CD4-positive, alpha-beta T cell (primary cell): Measurements from ENCODE around the gene PKIB. TPM values are rescaled to one million over a fixed set of nuclear protein-coding genes. Genes with fewer than 3 reads are reported as not detected.

Experiments
- ATAC-seq: fragments of 200-7000 bp; cut with Tn5 transposase; one replicate; pipeline ENCODE4 v1.10.0; 2022; ENCODE audit warnings: mild to moderate bottlenecking; ENCODE audit not compliant: poor library complexity
- CTCF ChIA-PET: fragments of 350-600 bp; sonication (Branson Sonifier 250); formaldehyde crosslinking; loops from one replicate; lab custom pipeline; 2021; ENCODE audit warnings: antibody characterized with exemption, inconsistent platforms; lab: Charles Lee
- POLR2A ChIA-PET: fragments of 350-600 bp; sonication (Branson Sonifier 250); formaldehyde crosslinking; loops from one replicate; lab custom pipeline; 2021; ENCODE audit warnings: antibody characterized with exemption, inconsistent platforms; lab: Charles Lee
- DNase-seq, 14 experiments: peaks; one replicate each; pipeline ENCODE4 v3.0.0-alpha.2; 2013 to 2020; ENCODE audit warnings: mixed read lengths in 2 of 14
- H3K27ac ChIP-seq, 2 donors: one replicate each; pipeline versions ENCODE4 v1.5.1 to v1.7.0; 2013; ENCODE audit warnings: low read length in 2 of 2, low read depth in 1 of 2, mild to moderate bottlenecking in 1 of 2
- H3K27me3 ChIP-seq, 2 experiments: 1 replicate in 1 of 2; 2 replicates in 1 of 2; pipeline versions ENCODE4 v1.6.1 to v1.7.0; 2013; ENCODE audit warnings: low read length in 2 of 2, control low read depth in 1 of 2, mild to moderate bottlenecking in 1 of 2, moderate library complexity in 1 of 2; ENCODE audit not compliant: insufficient read depth in 2 of 2, control insufficient read depth in 1 of 2
- H3K36me3 ChIP-seq: one replicate; pipeline ENCODE4 v1.6.1; 2013; ENCODE audit warnings: low read length, control low read depth; ENCODE audit not compliant: insufficient read depth
- H3K4me1 ChIP-seq: one replicate; pipeline ENCODE4 v1.6.1; 2013; ENCODE audit warnings: low read length, control low read depth; ENCODE audit not compliant: insufficient read depth
- H3K4me3 ChIP-seq: one replicate; pipeline ENCODE4 v1.5.1; 2013; ENCODE audit warnings: mild to moderate bottlenecking, low read length, moderate library complexity
- H3K9me3 ChIP-seq, 2 experiments: 1 replicate in 1 of 2; 2 replicates in 1 of 2; pipeline versions ENCODE4 v1.6.1 to v1.7.0; 2013; ENCODE audit warnings: low read length in 2 of 2, mild to moderate bottlenecking in 2 of 2, control low read depth in 1 of 2, moderate library complexity in 1 of 2; ENCODE audit not compliant: control insufficient read depth in 1 of 2, insufficient read depth in 1 of 2
- H3K27ac Mint-ChIP-seq: one replicate; pipeline ENCODE4 v1.8.0; 2020; ENCODE audit warnings: mixed read lengths
- H3K27me3 Mint-ChIP-seq: one replicate; pipeline ENCODE4 v1.8.0; 2021; ENCODE audit warnings: mixed read lengths
- H3K36me3 Mint-ChIP-seq: one replicate; pipeline ENCODE4 v1.8.0; 2021; ENCODE audit warnings: low read depth, mixed read lengths
- H3K4me1 Mint-ChIP-seq: one replicate; pipeline ENCODE4 v1.8.0; 2021; ENCODE audit warnings: low read depth, mixed read lengths
- H3K4me3 Mint-ChIP-seq: one replicate; pipeline ENCODE4 v1.8.0; 2020; ENCODE audit warnings: mild to moderate bottlenecking, mixed read lengths
- H3K9me3 Mint-ChIP-seq: one replicate; pipeline ENCODE4 v1.8.0; 2020; ENCODE audit warnings: mixed read lengths
- intact Hi-C, 2 experiments: fragments of 100-400 bp; cut with DNase I in 1 of 2; cut with micrococcal nuclease in 1 of 2; formaldehyde crosslinking; loops; one replicate each; pipeline versions ENCODE4 v1.15.1 to v1.9.0; 2023 to 2025; cut with DNase I, micrococcal nuclease
- total RNA-seq, 174 experiments: library from RNA in 2 of 174; stranded (reverse) in 2 of 174; gene quantifications; one replicate each; pipeline ENCODE4 v1.2.3 and lab custom pipeline; 2021 to 2026
- TF ChIP-seq, protein P1 (sequence below): fragments of 200-600 bp; IDR thresholded peaks from one replicate; pipeline ENCODE4 v1.8.0; 2022; ENCODE audit warnings: antibody characterized with exemption, mild to moderate bottlenecking

Gene PKIB
- total RNA-seq, 2 experiments from 2014 or later, result 0.47 to 1.1 TPM

DNA sequence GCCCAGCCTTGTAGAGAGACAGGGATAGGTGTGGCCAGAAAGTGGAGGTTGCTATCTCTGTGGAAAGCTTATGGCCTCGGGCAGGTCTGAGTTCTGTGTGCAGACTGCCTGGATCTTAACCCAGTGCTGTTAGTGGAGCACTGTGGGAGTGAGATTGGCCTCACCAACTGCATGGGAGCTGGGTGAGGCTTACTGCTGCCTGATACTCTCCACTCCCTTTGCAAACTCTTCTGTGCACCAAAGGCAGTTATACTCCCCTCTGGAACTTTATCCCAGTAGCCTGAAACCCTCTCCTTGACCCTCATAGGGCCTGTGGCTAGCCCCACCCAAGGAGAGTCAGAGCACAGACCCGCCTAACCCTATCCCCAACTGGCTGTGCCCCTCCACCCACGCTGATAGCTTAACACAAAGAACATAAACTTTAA, 41.4 kb upstream of the PKIB start:
- Mint-ChIP-seq H3K4me1 (no peaks in the 10 kb centered on the region), H3K4me3 (no peak overlapping the region), H3K27me3 (peaks cover 8% of the 10 kb centered on the region), H3K27ac (no peak overlapping the region), H3K36me3 (no peaks in the 10 kb centered on the region), H3K9me3 (peaks cover 7% of the 10 kb centered on the region)
- CTCF ChIA-PET, result no interaction called here
- H3K4me3 ChIP-seq, result no peak overlapping the region
- DNase-seq (no peak), ATAC-seq (no peak)
- H3K27me3 ChIP-seq, result peaks cover 0 to 4% of the 10 kb centered on the region in 2 experiments
- no peak overlapping the region for H3K27ac ChIP-seq
- H3K36me3 ChIP-seq, result no peaks in the 10 kb centered on the region
- H3K4me1 ChIP-seq, result no peaks in the 10 kb centered on the region
- intact Hi-C loops, result no loop called here
- TF ChIP-seq, protein P1, sequence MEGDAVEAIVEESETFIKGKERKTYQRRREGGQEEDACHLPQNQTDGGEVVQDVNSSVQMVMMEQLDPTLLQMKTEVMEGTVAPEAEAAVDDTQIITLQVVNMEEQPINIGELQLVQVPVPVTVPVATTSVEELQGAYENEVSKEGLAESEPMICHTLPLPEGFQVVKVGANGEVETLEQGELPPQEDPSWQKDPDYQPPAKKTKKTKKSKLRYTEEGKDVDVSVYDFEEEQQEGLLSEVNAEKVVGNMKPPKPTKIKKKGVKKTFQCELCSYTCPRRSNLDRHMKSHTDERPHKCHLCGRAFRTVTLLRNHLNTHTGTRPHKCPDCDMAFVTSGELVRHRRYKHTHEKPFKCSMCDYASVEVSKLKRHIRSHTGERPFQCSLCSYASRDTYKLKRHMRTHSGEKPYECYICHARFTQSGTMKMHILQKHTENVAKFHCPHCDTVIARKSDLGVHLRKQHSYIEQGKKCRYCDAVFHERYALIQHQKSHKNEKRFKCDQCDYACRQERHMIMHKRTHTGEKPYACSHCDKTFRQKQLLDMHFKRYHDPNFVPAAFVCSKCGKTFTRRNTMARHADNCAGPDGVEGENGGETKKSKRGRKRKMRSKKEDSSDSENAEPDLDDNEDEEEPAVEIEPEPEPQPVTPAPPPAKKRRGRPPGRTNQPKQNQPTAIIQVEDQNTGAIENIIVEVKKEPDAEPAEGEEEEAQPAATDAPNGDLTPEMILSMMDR, result no peak
- H3K9me3 ChIP-seq, result peaks cover 0 to 5% of the 10 kb centered on the region in 2 experiments
- POLR2A ChIA-PET, result no interaction called here

DNA sequence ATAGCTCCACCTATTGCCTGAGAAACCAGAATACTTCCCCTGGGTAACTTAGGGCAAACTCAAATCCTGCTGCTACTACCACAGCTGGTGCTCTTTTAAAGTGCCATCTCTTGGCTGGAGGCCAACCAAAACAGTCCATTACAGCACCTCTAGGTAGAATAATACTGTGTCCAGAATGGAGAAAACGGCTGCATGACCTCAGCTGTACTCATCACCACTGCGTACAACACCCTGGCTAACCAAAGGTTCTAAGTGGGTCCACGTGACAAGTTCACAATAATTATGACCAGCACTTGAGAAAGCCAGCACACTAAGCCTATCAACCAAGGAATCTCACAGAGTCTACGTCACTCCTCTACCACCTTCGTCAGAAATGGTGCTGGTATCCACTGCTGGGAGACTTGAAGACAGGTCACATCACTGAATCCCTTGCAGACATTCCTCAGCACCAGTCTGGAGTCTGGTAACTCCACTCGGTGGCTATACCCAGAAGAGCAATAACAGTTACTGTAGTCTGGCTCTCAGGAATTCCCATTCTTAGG, 40.9 kb upstream of the PKIB start:
- no peak overlapping the region for H3K27ac Mint-ChIP-seq
- Histone ChIP-seq H3K36me3 (no peaks in the 10 kb centered on the region), H3K9me3 (peaks cover 0 to 5% of the 10 kb centered on the region in 2 experiments), H3K27ac (no peak overlapping the region), H3K27me3 (no peaks in the 10 kb centered on the region), H3K4me3 (no peak overlapping the region), H3K4me1 (no peaks in the 10 kb centered on the region)
- ATAC-seq (no peak), DNase-seq (no peak)
- H3K9me3 Mint-ChIP-seq, result peaks cover 10% of the 10 kb centered on the region
- H3K4me1 Mint-ChIP-seq, result no peaks in the 10 kb centered on the region
- intact Hi-C loops, result no loop called here
- H3K36me3 Mint-ChIP-seq, result no peaks in the 10 kb centered on the region
- POLR2A ChIA-PET, result no interaction called here
- H3K4me3 Mint-ChIP-seq, result no peak overlapping the region
- CTCF ChIA-PET, result no interaction called here
- TF ChIP-seq, protein P1, result no peak
- peaks cover 8% of the 10 kb centered on the region for H3K27me3 Mint-ChIP-seq

DNA sequence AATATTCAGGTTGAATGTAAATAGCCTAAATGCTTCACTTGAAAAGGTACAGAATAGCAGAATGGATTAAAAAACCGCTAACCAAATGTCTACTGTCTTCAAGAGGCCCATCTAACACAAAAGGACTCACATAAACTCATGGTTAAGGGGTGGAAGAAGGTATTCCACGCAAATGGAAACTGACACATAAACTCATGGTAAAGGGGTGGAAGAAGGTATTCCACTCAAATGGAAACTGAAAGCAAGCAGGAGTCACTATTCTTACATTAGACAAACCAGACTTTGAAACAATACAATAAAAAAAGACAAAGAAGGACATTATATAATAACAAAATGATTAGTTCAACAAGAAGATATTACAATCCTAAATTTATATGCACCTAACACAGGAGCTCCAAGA, 38.3 kb upstream of the PKIB start:
- POLR2A ChIA-PET, result interaction anchor here (0.6 kb wide), 1 partner anchor 55 kb away, joined by 3 read pairs; no protein-coding TSS in a partner anchor

More for the DNA sequence above, 38.3 kb upstream of the PKIB start:
- Mint-ChIP-seq H3K36me3 (no peaks in the 10 kb centered on the region), H3K9me3 (peaks cover 23% of the 10 kb centered on the region), H3K27me3 (peaks cover 8% of the 10 kb centered on the region), H3K27ac (no peak overlapping the region), H3K4me1 (no peaks in the 10 kb centered on the region), H3K4me3 (no peak overlapping the region)
- Histone ChIP-seq H3K9me3 (peaks cover 0 to 5% of the 10 kb centered on the region in 2 experiments), H3K27me3 (no peaks in the 10 kb centered on the region), H3K36me3 (no peaks in the 10 kb centered on the region), H3K27ac (no peak overlapping the region), H3K4me3 (no peak overlapping the region), H3K4me1 (no peaks in the 10 kb centered on the region)
- ATAC-seq (no peak), DNase-seq (no peak)
- TF ChIP-seq, protein P1, result no peak
- intact Hi-C loops, result no loop called here
- CTCF ChIA-PET, result no interaction called here
